Breast epithelium (tissue), 4 donors: Measurements from ENCODE around the gene A3GALT2. TPM values are rescaled to one million over a fixed set of nuclear protein-coding genes. Genes with fewer than 3 reads are reported as not detected.
A peak's percentile ranks its signal among the peaks of the same experiment; 100 is the strongest.
"Not testable (repeated sequence)": the region's sequence is repeated elsewhere in the genome, so short reads cannot be mapped to it uniquely, and the experiment has no call there.

Experiments used
- DNase-seq, 2 donors: peaks; one replicate each; pipeline ENCODE4 v3.0.0-alpha.2; 2019; ENCODE audit warnings: low spot score in 2 of 2
- H3K27ac ChIP-seq, 2 donors: fragments of 200-600 bp; sonication (generic) in 1 of 2; one replicate each; pipeline ENCODE4 v1.5.1; 2016 to 2019; ENCODE audit warnings: mild to moderate bottlenecking in 1 of 2
- H3K27me3 ChIP-seq, 2 donors: fragments of 200-600 bp; sonication (generic) in 1 of 2; one replicate each; pipeline versions ENCODE4 v1.5.1 to v1.6.0; 2017 to 2019; ENCODE audit warnings: control low read depth in 1 of 2, mild to moderate bottlenecking in 1 of 2
- H3K36me3 ChIP-seq: fragments of 200-600 bp; one replicate; pipeline ENCODE4 v1.5.1; 2019
- H3K4me1 ChIP-seq, 2 donors: fragments of 200-600 bp; sonication (generic); one replicate each; pipeline ENCODE4 v1.5.1; 2016 to 2019; ENCODE audit warnings: control low read depth in 1 of 2
- H3K4me3 ChIP-seq, 3 donors: fragments of 200-600 bp; sonication (generic); 1 replicate in 2 of 3; 2 replicates in 1 of 3; pipeline ENCODE4 v1.5.1; 2016 to 2019; ENCODE audit warnings: mild to moderate bottlenecking in 3 of 3, moderate library complexity in 2 of 3
- H3K9me3 ChIP-seq, 2 donors: fragments of 200-600 bp; sonication (generic) in 1 of 2; one replicate each; pipeline ENCODE4 v1.5.1; 2016 to 2019; ENCODE audit warnings: control low read depth in 1 of 2
- POLR2A ChIP-seq: fragments of 450-650 bp; IDR thresholded peaks from one replicate; pipeline ENCODE4 v1.6.1; 2016; ENCODE audit warnings: antibody characterized with exemption, mild to moderate bottlenecking, moderate library complexity
- POLR2AphosphoS5 ChIP-seq, 3 donors: sonication (generic); formaldehyde crosslinking; IDR thresholded peaks; one replicate each; pipeline ENCODE4 v1.6.1; 2017; ENCODE audit warnings: antibody characterized with exemption in 3 of 3
- intact Hi-C: fragments of 100-400 bp; cut with DNase I; formaldehyde crosslinking; loops from one replicate; pipeline ENCODE4 v1.15.1; 2023; ENCODE audit warnings: low total_unique reads
- total RNA-seq, 3 donors: library from RNA; depleted of rRNA; stranded (reverse); fragments of >200 nt; gene quantifications; one replicate each; pipeline ENCODE4 v1.1.0, GENCODE V29; 2016
- TF ChIP-seq, protein P1 (sequence below), 3 donors: fragments of 450-650 bp; IDR thresholded peaks; one replicate each; pipeline ENCODE4 v1.5.1; 2016 to 2017; ENCODE audit warnings: antibody characterized with exemption in 3 of 3, mild to moderate bottlenecking in 3 of 3, moderate library complexity in 3 of 3

A3GALT2 gene
- total RNA-seq, 3 donors from 2014 or later, result not detected

DNA sequence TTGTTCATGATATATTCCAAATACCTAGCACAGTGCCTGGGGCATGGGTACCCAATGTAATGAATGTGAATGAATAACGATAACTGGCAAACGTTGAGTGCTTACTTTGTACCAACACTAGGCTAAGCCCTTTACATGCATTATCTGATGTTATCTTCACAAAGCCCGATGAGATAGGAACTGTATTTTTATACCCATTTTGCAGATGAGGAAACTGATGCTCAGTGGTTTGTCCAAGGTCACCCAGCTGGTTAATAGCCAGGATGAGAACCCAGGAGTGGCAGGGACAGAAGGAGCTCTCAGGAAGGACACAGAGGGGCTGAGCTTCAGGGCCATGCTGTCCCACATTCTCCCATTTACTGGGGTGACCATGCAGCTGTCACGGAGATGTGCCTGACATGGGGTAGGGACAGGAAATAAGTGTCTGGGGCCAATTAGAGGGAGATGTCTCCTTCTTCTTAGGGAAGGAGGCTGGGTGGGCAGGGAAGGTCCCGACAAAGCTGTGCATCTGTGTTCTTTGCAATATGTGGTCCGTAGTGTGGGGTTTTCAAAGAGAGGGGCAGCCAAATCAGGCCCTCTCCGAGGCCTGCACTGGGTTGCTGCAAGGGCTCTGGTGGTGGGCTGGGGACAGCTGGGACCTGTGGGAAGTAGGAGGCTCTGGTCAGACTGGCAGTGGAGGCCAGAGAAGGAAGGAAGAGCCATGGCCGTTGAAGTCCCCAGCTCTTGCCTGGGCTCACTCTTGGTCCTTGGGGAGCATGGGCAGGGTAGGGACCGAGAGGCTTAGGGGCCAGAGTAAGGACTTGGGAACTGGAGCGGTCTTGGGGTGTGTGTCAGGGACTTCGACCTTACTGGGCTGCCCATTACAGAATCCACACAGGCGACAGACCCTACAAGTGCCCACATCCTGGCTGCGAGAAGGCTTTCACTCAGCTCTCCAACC is 26.6 kb downstream of the A3GALT2 start:
- no peaks in the 10 kb centered on the region for H3K36me3 ChIP-seq
- TF ChIP-seq, protein P1, sequence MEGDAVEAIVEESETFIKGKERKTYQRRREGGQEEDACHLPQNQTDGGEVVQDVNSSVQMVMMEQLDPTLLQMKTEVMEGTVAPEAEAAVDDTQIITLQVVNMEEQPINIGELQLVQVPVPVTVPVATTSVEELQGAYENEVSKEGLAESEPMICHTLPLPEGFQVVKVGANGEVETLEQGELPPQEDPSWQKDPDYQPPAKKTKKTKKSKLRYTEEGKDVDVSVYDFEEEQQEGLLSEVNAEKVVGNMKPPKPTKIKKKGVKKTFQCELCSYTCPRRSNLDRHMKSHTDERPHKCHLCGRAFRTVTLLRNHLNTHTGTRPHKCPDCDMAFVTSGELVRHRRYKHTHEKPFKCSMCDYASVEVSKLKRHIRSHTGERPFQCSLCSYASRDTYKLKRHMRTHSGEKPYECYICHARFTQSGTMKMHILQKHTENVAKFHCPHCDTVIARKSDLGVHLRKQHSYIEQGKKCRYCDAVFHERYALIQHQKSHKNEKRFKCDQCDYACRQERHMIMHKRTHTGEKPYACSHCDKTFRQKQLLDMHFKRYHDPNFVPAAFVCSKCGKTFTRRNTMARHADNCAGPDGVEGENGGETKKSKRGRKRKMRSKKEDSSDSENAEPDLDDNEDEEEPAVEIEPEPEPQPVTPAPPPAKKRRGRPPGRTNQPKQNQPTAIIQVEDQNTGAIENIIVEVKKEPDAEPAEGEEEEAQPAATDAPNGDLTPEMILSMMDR (IDR thresholded peaks at IDR 0.05), result no peak
- TF ChIP-seq POLR2A, result no peak
- no peak for TF ChIP-seq POLR2AphosphoS5 (IDR thresholded peaks at IDR 0.05)
- H3K4me1 ChIP-seq, result no peaks in the 10 kb centered on the region
- H3K4me3 ChIP-seq, result no peak overlapping the region
- no peaks in the 10 kb centered on the region for H3K27me3 ChIP-seq
- H3K9me3 ChIP-seq, result no peaks in the 10 kb centered on the region
- peak overlapping the region; percentile 62 to 67 for H3K27ac ChIP-seq
- no peak for DNase-seq
- intact Hi-C loops, result loop anchor here (5.0 kb wide), 1 partner anchor 73 kb away; no protein-coding TSS in a partner anchor

DNA sequence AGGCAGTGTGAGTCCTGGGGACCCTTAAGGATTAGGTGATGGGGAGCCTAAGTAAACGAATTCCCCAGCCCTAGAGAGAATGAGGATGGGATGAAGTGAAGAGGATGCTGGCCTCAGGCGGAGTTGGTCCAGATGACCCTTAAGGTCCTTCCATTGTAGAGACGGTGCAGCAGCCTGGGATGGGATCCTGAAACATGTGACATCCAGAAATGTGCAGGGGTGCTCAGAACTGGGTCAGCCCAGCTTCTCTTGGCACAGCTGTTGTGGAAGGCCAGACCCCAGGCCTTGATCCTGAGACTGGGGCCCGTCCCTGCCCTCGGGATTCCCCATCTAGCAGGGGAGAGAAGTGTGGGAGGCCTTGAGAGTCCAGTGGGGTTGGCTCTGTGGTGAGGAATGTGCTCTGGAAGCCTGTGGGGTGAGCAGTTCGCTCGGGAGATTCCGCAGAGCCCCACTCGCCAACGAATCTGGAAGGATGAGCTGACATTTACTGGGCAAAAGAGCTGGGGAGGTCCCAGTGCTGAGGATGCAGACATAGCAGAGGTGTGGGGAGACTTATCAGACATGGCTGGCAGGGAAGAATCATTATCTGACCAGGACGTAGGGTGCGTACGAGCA is 28.1 kb downstream of the A3GALT2 start:
- Histone ChIP-seq H3K27me3 (no peaks in the 10 kb centered on the region), H3K4me3 (no peak overlapping the region), H3K27ac (peak overlapping the region; percentile 25 to 62), H3K36me3 (no peaks in the 10 kb centered on the region), H3K4me1 (no peaks in the 10 kb centered on the region), H3K9me3 (no peaks in the 10 kb centered on the region)
- intact Hi-C loops, result no loop called here
- no peak for DNase-seq
- TF ChIP-seq POLR2AphosphoS5 (IDR thresholded peaks at IDR 0.05), result no peak
- TF ChIP-seq, protein P1 (IDR thresholded peaks at IDR 0.05), result no peak
- no peak for TF ChIP-seq POLR2A

DNA sequence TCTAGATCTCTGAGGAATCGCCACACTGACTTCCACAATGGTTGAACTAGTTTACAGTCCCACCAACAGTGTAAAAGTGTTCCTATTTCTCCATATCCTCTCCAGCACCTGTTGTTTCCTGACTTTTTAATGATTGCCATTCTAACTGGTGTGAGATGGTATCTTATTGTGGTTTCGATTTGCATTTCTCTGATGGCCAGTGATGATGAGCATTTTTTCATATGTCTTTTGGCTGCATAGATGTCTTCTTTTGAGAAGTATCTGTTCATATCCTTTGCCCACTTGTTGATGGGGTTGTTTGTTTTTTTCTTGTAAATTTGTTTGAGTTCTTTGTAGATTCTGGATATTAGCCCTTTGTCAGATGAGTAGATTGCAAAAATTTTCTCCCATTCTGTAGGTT is 30.3 kb downstream of the A3GALT2 start:
- intact Hi-C loops, DNase-seq: not testable (repeated sequence)

DNA sequence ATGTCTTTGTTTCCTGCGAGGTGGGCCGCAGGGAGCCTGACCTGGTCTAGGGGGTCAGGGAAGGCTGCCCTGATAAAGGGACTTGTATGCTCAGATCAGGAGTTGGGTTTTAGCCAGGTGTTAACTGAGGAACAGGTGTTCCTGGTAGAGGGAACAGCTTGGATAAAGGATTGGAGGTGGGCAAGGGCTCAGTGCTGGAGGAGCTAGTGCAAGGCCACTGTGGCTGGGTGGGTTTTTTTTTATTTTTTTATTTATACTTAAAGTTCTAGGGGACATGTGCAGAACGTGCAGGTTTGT is 31.1 kb downstream of the A3GALT2 start:
- H3K36me3 ChIP-seq, result no peaks in the 10 kb centered on the region
- no peaks in the 10 kb centered on the region for H3K9me3 ChIP-seq
- intact Hi-C loops, result no loop called here
- H3K27me3 ChIP-seq, result no peaks in the 10 kb centered on the region
- TF ChIP-seq POLR2A, result no peak
- TF ChIP-seq, protein P1 (IDR thresholded peaks at IDR 0.05), result no peak
- TF ChIP-seq POLR2AphosphoS5 (IDR thresholded peaks at IDR 0.05), result no peak
- no peaks in the 10 kb centered on the region for H3K4me1 ChIP-seq
- H3K4me3 ChIP-seq, result no peak overlapping the region
- DNase-seq, result no peak
- H3K27ac ChIP-seq, result peak overlapping the region in 1 of 2 donors; percentile 25

More for the DNA sequence above, 30.3 kb downstream of the A3GALT2 start:
- not testable (repeated sequence) for H3K27me3 ChIP-seq, H3K4me3 ChIP-seq, H3K4me1 ChIP-seq, H3K9me3 ChIP-seq, H3K27ac ChIP-seq, H3K36me3 ChIP-seq

DNA sequence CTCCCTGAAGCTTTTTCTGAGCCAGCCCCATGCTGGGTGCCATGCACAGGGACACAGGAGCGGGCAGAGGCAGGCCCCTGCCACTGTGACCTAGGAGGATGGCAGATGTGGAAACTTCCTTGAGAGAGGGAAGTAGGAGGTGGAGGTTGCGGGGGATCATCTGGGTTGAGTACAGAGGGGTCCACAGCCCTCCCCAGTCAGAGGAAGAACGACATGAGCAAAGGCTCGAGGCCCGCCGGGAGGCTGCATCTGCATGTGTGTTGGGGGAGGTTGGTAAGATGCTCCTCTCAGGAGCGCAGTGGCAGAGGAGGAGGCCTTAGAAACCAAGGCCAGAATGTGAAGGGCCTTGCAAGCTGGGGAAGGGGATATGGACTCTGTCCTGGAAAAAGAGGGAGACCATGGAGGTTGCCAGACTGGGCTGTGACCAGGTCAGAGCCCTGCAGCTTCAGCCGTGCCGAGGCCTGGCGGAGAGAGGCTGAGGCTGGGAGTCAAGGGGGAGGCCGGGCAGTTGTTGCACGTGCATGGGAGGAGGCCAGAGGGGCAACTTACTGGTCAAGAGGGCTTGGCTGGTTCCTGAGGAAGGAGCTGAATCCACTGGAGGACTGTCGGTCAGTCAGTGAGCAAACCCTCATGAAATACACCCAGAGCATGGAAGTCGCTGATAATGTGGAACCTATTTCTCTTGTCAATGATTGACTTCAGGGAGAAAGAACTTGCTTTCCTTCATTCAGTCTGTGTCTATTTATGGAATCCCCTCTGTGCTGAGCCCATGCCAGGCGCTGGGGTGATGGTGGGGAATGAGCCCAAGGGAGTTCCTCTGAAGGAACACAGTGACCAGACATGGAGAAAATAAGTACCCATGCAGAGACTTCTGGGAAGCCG is 31.7 kb downstream of the A3GALT2 start:
- no peak for TF ChIP-seq POLR2A
- TF ChIP-seq, protein P1 (IDR thresholded peaks at IDR 0.05), result no peak
- no peak for TF ChIP-seq POLR2AphosphoS5 (IDR thresholded peaks at IDR 0.05)
- Histone ChIP-seq H3K36me3 (no peaks in the 10 kb centered on the region), H3K4me1 (no peaks in the 10 kb centered on the region), H3K4me3 (no peak overlapping the region), H3K27me3 (no peaks in the 10 kb centered on the region), H3K27ac (peak overlapping the region in 1 of 2 donors; percentile 25), H3K9me3 (no peaks in the 10 kb centered on the region)
- peak in 1 of 2 donors; percentile 44 for DNase-seq
- intact Hi-C loops, result no loop called here
